DOHH2 (cell line): ENCODE results near the gene CDIPT.

ENCODE experiments used
- EZH2phosphoT487 ChIP-seq: fragments of 200-600 bp; sonication (generic); IDR thresholded peaks from 2 replicates; pipeline ENCODE4 v1.6.1; 2017; ENCODE audit warnings: borderline replicate concordance, mild to moderate bottlenecking, antibody characterized with exemption, low read length, moderate library complexity, mixed read lengths
- TF ChIP-seq, protein P1 (sequence below): fragments of 200-600 bp; sonication (generic); IDR thresholded peaks from one replicate; pipeline ENCODE4 v1.5.1; 2014; ENCODE audit warnings: antibody characterized with exemption, mild to moderate bottlenecking, low read depth, low read length; ENCODE audit not compliant: poor library complexity, severe bottlenecking

GRCh38 chr16:29900888-29901606 is 38.0 kb upstream of the CDIPT start:
- TF ChIP-seq, protein P1, sequence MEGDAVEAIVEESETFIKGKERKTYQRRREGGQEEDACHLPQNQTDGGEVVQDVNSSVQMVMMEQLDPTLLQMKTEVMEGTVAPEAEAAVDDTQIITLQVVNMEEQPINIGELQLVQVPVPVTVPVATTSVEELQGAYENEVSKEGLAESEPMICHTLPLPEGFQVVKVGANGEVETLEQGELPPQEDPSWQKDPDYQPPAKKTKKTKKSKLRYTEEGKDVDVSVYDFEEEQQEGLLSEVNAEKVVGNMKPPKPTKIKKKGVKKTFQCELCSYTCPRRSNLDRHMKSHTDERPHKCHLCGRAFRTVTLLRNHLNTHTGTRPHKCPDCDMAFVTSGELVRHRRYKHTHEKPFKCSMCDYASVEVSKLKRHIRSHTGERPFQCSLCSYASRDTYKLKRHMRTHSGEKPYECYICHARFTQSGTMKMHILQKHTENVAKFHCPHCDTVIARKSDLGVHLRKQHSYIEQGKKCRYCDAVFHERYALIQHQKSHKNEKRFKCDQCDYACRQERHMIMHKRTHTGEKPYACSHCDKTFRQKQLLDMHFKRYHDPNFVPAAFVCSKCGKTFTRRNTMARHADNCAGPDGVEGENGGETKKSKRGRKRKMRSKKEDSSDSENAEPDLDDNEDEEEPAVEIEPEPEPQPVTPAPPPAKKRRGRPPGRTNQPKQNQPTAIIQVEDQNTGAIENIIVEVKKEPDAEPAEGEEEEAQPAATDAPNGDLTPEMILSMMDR = no peak
- TF ChIP-seq EZH2phosphoT487 = no peak
